CD4-positive, alpha-beta memory T cell (primary cell): ENCODE data around the gene GASK1A. TPM values are rescaled to one million over a fixed set of nuclear protein-coding genes. Genes with fewer than 3 reads are reported as not detected.
A peak's percentile ranks its signal among the peaks of the same experiment; 100 is the strongest.

ENCODE experiments used
- CTCF ChIA-PET: fragments of 350-600 bp; sonication (Branson Sonifier 250); formaldehyde crosslinking; loops from one replicate; lab custom pipeline; 2021; ENCODE audit warnings: inconsistent platforms; ENCODE audit not compliant: partially characterized antibody; lab: Charles Lee
- POLR2A ChIA-PET: fragments of 350-600 bp; sonication (Branson Sonifier 250); formaldehyde crosslinking; loops from one replicate; lab custom pipeline; 2021; ENCODE audit not compliant: partially characterized antibody; lab: Charles Lee
- DNase-seq, 5 donors: peaks; one replicate each; pipeline versions ENCODE4 v3.0.0 to v3.0.0-alpha.2; 2020 to 2022; ENCODE audit warnings: mixed read lengths in 1 of 5
- H3K27ac ChIP-seq: one replicate; pipeline ENCODE4 v1.7.0; 2013; ENCODE audit warnings: low read depth, low read length
- H3K27me3 ChIP-seq: 2 replicates; pipeline ENCODE4 v1.7.0; 2013; ENCODE audit warnings: mild to moderate bottlenecking, low read length, moderate library complexity; ENCODE audit not compliant: insufficient read depth
- H3K36me3 ChIP-seq: 2 replicates; pipeline ENCODE4 v1.7.0; 2013; ENCODE audit warnings: mild to moderate bottlenecking, low read length, moderate library complexity; ENCODE audit not compliant: insufficient read depth
- H3K4me1 ChIP-seq: 2 replicates; pipeline ENCODE4 v1.7.0; 2013; ENCODE audit warnings: mild to moderate bottlenecking, low read length, moderate library complexity; ENCODE audit not compliant: insufficient read depth
- H3K4me3 ChIP-seq, 2 donors: one replicate each; pipeline ENCODE4 v1.7.0; 2013; ENCODE audit warnings: low read length in 2 of 2, mild to moderate bottlenecking in 1 of 2
- H3K9me3 ChIP-seq, 2 donors: one replicate each; pipeline ENCODE4 v1.7.0; 2013; ENCODE audit warnings: low read length in 2 of 2, control low read depth in 1 of 2; ENCODE audit not compliant: control insufficient read depth in 1 of 2
- H3K27ac Mint-ChIP-seq, 7 donors: one replicate each; pipeline ENCODE4 v1.8.0; 2020 to 2021; ENCODE audit warnings: mixed read lengths in 7 of 7, mild to moderate bottlenecking in 6 of 7, inconsistent platforms in 3 of 7, moderate library complexity in 3 of 7
- H3K27me3 Mint-ChIP-seq, 2 donors: one replicate each; pipeline ENCODE4 v1.8.0; 2020 to 2021; ENCODE audit warnings: mixed read lengths in 2 of 2
- H3K36me3 Mint-ChIP-seq, 2 donors: one replicate each; pipeline ENCODE4 v1.8.0; 2020 to 2021; ENCODE audit warnings: mixed read lengths in 2 of 2, inconsistent platforms in 1 of 2, mild to moderate bottlenecking in 1 of 2
- H3K4me1 Mint-ChIP-seq, 4 donors: one replicate each; pipeline ENCODE4 v1.8.0; 2020 to 2021; ENCODE audit warnings: mixed read lengths in 4 of 4, mild to moderate bottlenecking in 1 of 4
- H3K4me3 Mint-ChIP-seq, 8 donors: one replicate each; pipeline ENCODE4 v1.8.0; 2020 to 2021; ENCODE audit warnings: mixed read lengths in 8 of 8, mild to moderate bottlenecking in 7 of 8, moderate library complexity in 6 of 8, inconsistent platforms in 3 of 8
- H3K9me3 Mint-ChIP-seq, 8 donors: one replicate each; pipeline ENCODE4 v1.8.0; 2020 to 2021; ENCODE audit warnings: mixed read lengths in 8 of 8, mild to moderate bottlenecking in 5 of 8, inconsistent platforms in 3 of 8, moderate library complexity in 1 of 8
- intact Hi-C: fragments of 100-400 bp; cut with micrococcal nuclease; formaldehyde crosslinking; loops from one replicate; pipeline ENCODE4 v1.15.1; 2023
- polyA plus RNA-seq, 2 donors: library from polyadenylated mRNA; unstranded; fragments of 300-500 nt; fragmentation: Illumina TruSeq; gene quantifications; one replicate each; pipeline ENCODE4 v1.2.3, GENCODE V29; 2021
- total RNA-seq, 2 experiments: library from RNA; stranded (reverse); gene quantifications; one replicate each; pipeline ENCODE4 v1.2.3, GENCODE V29; 2021

GASK1A gene
- total and polyA plus RNA-seq, 4 experiments from 2014 or later, result not detected

DNA sequence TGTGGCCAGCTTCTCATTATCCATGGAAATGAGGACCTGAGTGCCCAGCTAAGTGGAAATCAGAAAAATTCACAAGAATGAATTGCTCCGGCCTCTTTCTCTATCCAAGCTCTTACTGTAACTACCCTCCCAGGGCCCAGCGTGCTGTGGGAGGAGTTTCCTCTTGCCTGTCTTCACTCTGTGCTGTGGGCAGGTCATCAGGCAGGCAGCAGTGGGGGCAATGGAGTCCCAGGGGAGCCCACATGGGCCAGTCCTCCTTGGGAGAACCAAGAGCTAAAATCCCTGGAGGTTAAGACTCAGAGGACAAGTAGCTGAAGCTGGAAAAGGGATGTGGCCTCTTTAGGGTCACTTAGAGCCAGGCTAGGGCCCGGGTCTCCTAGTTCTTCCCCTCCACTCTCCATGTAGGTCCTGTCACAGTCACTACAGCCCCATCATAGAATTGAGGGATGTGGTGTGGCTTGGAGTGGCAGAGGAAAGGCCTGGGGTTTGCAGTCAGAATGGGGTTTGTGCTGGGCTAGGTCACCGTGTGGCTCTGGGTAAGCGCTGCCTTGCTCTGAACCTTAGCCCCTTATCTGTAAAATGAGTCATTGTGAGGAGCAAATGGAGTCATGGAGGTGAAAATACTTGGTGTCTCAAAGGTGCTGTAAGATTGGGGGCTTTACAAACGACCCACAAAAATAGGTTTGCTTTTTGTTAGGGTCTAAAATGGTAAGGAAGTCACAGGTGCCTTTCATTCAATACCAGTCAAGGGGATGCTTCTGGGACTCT, 3.7 kb downstream of the GASK1A start:
- peaks cover 6% of the 10 kb centered on the region for H3K4me1 ChIP-seq
- intact Hi-C loops, result no loop called here
- peaks cover 21% of the 10 kb centered on the region for H3K27me3 ChIP-seq
- peaks cover 5 to 11% (median 6%) of the 10 kb centered on the region in 4 donors for H3K4me1 Mint-ChIP-seq
- no peak for DNase-seq
- no peaks in the 10 kb centered on the region for H3K36me3 ChIP-seq
- no peaks in the 10 kb centered on the region for H3K36me3 Mint-ChIP-seq
- no peak overlapping the region for H3K4me3 ChIP-seq
- H3K9me3 Mint-ChIP-seq, result no peaks in the 10 kb centered on the region
- H3K27me3 Mint-ChIP-seq, result peaks cover 18 to 20% of the 10 kb centered on the region in 2 donors
- H3K27ac ChIP-seq, result no peak overlapping the region
- CTCF ChIA-PET, result interaction anchor here (0.6 to 1.5 kb wide), 3 partner anchors 19 to 204 kb away, joined by 3 to 4 read pairs (median 4); no protein-coding TSS in a partner anchor
- H3K27ac Mint-ChIP-seq, result no peak overlapping the region
- POLR2A ChIA-PET, result no interaction called here
- H3K9me3 ChIP-seq, result no peaks in the 10 kb centered on the region
- no peak overlapping the region for H3K4me3 Mint-ChIP-seq

DNA sequence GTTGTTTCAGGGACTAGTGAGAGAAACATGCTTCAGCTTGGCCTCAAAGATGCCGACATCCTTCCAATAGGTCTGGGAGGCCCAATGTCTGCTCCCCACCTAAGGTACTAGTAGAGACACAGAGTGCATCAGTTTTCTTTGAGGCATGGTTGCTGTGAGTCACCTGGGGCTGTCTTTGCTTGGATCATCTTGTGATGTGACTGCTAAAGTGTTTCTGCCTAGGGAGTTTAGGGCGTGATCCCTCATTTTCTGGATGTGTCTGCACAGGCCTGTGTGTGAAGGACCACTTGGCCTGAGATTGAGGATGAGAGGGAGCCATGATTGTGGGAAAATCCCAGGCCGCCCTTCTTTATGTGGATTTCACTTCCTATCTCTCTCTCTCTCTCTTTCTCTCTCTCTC, 4.8 kb downstream of the GASK1A start:
- no peak overlapping the region for H3K27ac ChIP-seq
- H3K4me3 ChIP-seq, result no peak overlapping the region
- Mint-ChIP-seq H3K9me3 (peaks cover 0 to 3% (median 0%) of the 10 kb centered on the region in 8 donors), H3K4me3 (no peak overlapping the region), H3K27ac (no peak overlapping the region), H3K4me1 (peaks cover under 1 to 7% (median under 1%) of the 10 kb centered on the region in 4 donors), H3K27me3 (peaks cover 11 to 15% of the 10 kb centered on the region in 2 donors), H3K36me3 (no peaks in the 10 kb centered on the region)
- POLR2A ChIA-PET, result no interaction called here
- CTCF ChIA-PET, result interaction anchor here (0.7 kb wide), 1 partner anchor 284 kb away, joined by 3 read pairs; no protein-coding TSS in a partner anchor
- no peak for DNase-seq
- H3K4me1 ChIP-seq, result peaks cover 6% of the 10 kb centered on the region
- H3K9me3 ChIP-seq, result no peaks in the 10 kb centered on the region
- H3K27me3 ChIP-seq, result peaks cover 15% of the 10 kb centered on the region
- H3K36me3 ChIP-seq, result no peaks in the 10 kb centered on the region
- intact Hi-C loops, result no loop called here

DNA sequence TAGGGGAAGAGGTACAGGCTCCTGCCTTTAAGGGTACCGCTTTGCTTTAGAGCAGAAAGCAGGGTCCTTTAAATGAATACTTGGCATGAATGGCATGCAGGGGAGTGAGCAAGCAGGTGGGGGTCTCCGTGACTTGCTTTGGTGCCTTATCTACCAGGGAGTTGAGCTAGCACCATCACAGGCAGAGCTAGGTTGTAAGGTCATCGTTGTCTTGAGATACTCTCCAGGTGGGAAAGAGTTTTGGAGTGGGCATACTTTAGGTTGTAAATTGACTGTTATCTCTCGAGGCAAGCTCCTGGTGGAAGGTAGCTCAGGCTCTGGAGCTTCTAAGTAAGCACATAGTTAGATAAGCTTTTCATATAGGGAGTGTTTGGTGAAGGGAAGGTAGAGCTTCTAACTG, 5.6 kb downstream of the GASK1A start:
- no peaks in the 10 kb centered on the region for H3K9me3 ChIP-seq
- no peak overlapping the region for H3K27ac ChIP-seq
- H3K4me3 ChIP-seq, result no peak overlapping the region
- peaks cover 15% of the 10 kb centered on the region for H3K27me3 ChIP-seq
- POLR2A ChIA-PET, result no interaction called here
- H3K27ac Mint-ChIP-seq, result no peak overlapping the region
- H3K4me3 Mint-ChIP-seq, result peak overlapping the region in 1 of 8 donors; percentile 0
- H3K36me3 Mint-ChIP-seq, result no peaks in the 10 kb centered on the region
- peaks cover 10 to 15% of the 10 kb centered on the region in 2 donors for H3K27me3 Mint-ChIP-seq
- CTCF ChIA-PET, result interaction anchor here (0.7 kb wide), 2 partner anchors 23 to 283 kb away, joined by 3 read pairs; no protein-coding TSS in a partner anchor
- intact Hi-C loops, result no loop called here
- peaks cover 0 to 3% (median 0%) of the 10 kb centered on the region in 8 donors for H3K9me3 Mint-ChIP-seq
- no peaks in the 10 kb centered on the region for H3K36me3 ChIP-seq
- H3K4me1 ChIP-seq, result peaks cover 4% of the 10 kb centered on the region
- peaks cover 0 to 5% (median 0%) of the 10 kb centered on the region in 4 donors for H3K4me1 Mint-ChIP-seq
- DNase-seq, result no peak

DNA sequence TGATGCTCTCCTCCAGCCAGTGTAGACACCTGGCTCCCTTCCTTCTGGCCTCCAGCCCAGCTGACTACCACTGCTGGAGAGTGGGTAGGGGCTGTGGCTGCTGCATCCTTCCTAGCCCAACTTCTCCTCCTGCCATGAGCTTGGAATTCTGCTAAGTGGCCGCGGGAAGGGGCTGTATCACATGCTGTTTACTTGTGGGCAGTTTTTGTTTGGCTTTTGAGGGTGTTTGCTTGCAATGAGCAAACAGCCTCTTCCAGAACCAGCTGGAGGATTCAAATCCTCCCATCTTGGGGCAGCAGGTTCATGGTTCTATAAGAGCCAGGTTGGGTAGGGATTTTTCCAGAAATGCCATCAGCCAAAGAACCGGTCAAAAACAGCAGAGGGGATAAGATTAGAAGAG, 9.0 kb downstream of the GASK1A start:
- H3K4me1 ChIP-seq, result no peaks in the 10 kb centered on the region
- CTCF ChIA-PET, result no interaction called here
- H3K4me1 Mint-ChIP-seq, result no peaks in the 10 kb centered on the region
- peaks cover 0 to 3% (median 0%) of the 10 kb centered on the region in 8 donors for H3K9me3 Mint-ChIP-seq
- H3K27me3 ChIP-seq, result no peaks in the 10 kb centered on the region
- DNase-seq, result no peak
- no peak overlapping the region for H3K27ac ChIP-seq
- intact Hi-C loops, result no loop called here
- no peaks in the 10 kb centered on the region for H3K36me3 ChIP-seq
- H3K9me3 ChIP-seq, result no peaks in the 10 kb centered on the region
- H3K27me3 Mint-ChIP-seq, result peaks cover 1 to 2% of the 10 kb centered on the region in 2 donors
- H3K27ac Mint-ChIP-seq, result no peak overlapping the region
- H3K4me3 Mint-ChIP-seq, result no peak overlapping the region
- H3K36me3 Mint-ChIP-seq, result no peaks in the 10 kb centered on the region
- no peak overlapping the region for H3K4me3 ChIP-seq
- POLR2A ChIA-PET, result no interaction called here

DNA sequence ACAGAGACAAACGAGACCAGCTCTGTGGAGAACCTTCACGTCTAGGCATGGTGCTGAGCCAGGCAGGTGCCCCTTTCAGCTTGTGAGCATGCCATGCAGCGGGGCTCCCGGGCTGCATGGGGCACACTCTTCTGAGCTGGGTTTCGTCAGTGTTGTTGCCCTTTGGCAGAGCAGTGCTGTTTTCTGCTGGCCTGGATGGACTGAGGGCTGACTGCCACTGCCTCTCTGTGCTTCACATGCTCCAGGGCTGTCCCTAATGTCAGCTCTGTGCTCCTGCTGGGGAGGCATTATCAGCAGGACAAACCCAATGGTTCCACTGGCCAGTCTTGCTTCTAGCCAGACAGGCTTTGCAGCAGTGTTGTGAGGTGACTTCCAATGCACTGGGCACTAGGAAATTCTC, 9.5 kb downstream of the GASK1A start:
- H3K9me3 ChIP-seq, result no peaks in the 10 kb centered on the region
- ChIA-PET CTCF (no interaction called here), POLR2A (no interaction called here)
- no peaks in the 10 kb centered on the region for H3K4me1 Mint-ChIP-seq
- H3K4me3 Mint-ChIP-seq, result no peak overlapping the region
- H3K27ac Mint-ChIP-seq, result no peak overlapping the region
- no peaks in the 10 kb centered on the region for H3K36me3 ChIP-seq
- H3K36me3 Mint-ChIP-seq, result no peaks in the 10 kb centered on the region
- no peak overlapping the region for H3K27ac ChIP-seq
- H3K4me1 ChIP-seq, result no peaks in the 10 kb centered on the region
- no peak overlapping the region for H3K4me3 ChIP-seq
- intact Hi-C loops, result no loop called here
- H3K27me3 Mint-ChIP-seq, result peaks cover 1 to 2% of the 10 kb centered on the region in 2 donors
- no peaks in the 10 kb centered on the region for H3K27me3 ChIP-seq
- DNase-seq, result no peak
- peaks cover 0 to 3% (median 0%) of the 10 kb centered on the region in 8 donors for H3K9me3 Mint-ChIP-seq

DNA sequence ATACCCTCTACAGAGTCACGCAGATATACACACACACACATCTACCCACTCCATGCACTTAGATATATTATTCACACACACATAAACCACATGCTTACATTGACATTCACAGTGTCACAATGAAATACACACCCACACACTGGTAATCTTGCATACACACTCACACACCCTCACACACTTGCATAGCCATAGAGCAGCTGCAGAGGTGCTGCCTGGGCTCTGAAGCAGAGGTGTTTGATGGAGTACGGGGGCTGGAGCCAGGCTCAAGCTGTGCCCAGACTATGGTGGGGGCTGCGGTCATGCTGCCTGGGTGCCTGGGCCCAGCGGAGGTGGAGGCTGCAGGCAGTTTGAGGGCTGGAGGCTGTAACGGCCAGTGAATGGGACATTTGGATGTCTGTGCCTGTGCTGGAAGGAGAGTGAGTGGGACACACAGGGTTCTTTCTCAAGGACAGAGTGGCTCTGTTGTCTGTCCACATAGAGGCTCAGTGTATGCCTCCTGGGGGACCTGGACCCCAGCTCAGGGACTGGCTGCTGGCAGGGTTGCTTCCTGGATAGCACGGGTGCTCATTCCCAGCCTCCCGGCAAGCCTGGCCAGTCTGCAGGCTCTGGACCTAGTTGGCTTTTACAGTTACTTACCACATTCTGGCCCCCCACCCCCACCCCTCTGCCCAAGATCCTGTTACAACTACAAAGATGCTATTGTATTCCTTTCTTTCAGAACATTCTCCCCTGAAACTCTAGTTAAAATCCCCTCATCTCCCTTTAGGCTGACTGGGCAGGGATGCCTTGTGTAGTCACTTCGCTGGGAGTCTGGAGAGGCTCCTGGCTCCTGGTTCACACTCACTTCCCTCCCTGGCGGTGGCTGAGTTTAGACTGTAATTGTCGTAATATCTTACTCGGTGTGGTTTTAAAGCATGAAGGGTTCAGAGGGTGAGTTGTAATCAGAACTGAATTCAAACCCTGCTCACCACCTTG, 12.5 kb downstream of the GASK1A start:
- Histone ChIP-seq H3K4me3 (no peak overlapping the region), H3K27me3 (no peaks in the 10 kb centered on the region), H3K9me3 (no peaks in the 10 kb centered on the region), H3K4me1 (no peaks in the 10 kb centered on the region), H3K27ac (no peak overlapping the region), H3K36me3 (no peaks in the 10 kb centered on the region)
- intact Hi-C loops, result no loop called here
- ChIA-PET CTCF (interaction anchor here (1.5 kb wide), 1 partner anchor 21 kb away, joined by 3 read pairs; no protein-coding TSS in a partner anchor), POLR2A (no interaction called here)
- DNase-seq, result no peak
- peaks cover 0 to 1% of the 10 kb centered on the region in 2 donors for H3K27me3 Mint-ChIP-seq
- H3K4me3 Mint-ChIP-seq, result no peak overlapping the region
- H3K27ac Mint-ChIP-seq, result peak overlapping the region in 1 of 7 donors; percentile 75
- peaks cover 0 to 3% (median 0%) of the 10 kb centered on the region in 8 donors for H3K9me3 Mint-ChIP-seq
- H3K4me1 Mint-ChIP-seq, result no peaks in the 10 kb centered on the region
- H3K36me3 Mint-ChIP-seq, result no peaks in the 10 kb centered on the region

DNA sequence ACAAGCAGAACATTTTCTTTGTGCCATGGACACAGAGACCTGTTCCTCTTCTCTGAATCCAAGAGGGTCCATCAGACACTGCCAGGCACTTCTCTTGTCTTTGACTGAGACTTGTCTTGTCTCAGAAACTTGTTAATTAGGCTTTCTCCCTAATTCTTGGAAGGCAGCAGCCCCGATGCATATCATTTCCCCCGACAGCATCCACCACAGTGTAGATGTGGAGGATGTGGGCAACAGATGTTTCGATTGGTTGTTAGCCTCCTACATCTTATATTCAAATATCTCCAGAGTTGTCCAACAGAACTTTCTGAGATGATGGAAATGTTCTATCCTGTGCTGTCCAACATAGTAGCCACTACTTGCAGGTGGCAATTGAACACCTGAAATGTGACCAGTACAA, 15.5 kb downstream of the GASK1A start:
- Mint-ChIP-seq H3K27me3 (peaks cover 0 to 1% of the 10 kb centered on the region in 2 donors), H3K4me3 (no peak overlapping the region), H3K9me3 (no peaks in the 10 kb centered on the region), H3K36me3 (no peaks in the 10 kb centered on the region), H3K27ac (no peak overlapping the region), H3K4me1 (no peaks in the 10 kb centered on the region)
- no peak overlapping the region for H3K4me3 ChIP-seq
- POLR2A ChIA-PET, result no interaction called here
- no peak for DNase-seq
- no peaks in the 10 kb centered on the region for H3K36me3 ChIP-seq
- no peaks in the 10 kb centered on the region for H3K4me1 ChIP-seq
- no peaks in the 10 kb centered on the region for H3K9me3 ChIP-seq
- intact Hi-C loops, result no loop called here
- no peaks in the 10 kb centered on the region for H3K27me3 ChIP-seq
- CTCF ChIA-PET, result no interaction called here
- H3K27ac ChIP-seq, result no peak overlapping the region
